Activated CD4-positive, alpha-beta T cell treated with anti-CD3 and anti-CD28 coated beads for 1 hour (primary cell): Measurements from ENCODE around the gene CBX1.
"Not testable (repeated sequence)": the region's sequence is repeated elsewhere in the genome, so short reads cannot be mapped to it uniquely, and the experiment has no call there.

ENCODE experiments used
- DNase-seq: peaks from one replicate; pipeline ENCODE4 v3.0.0-alpha.2; 2020

Gene CBX1

GRCh38 chr17:48122665-48123045 is 21.4 kb upstream of the CBX1 start:
- no peak for DNase-seq

- DNase-seq = no peak
Observed at GRCh38 chr17:48121923-48122664, 20.8 kb upstream of the CBX1 start.

- DNase-seq = peak; percentile 35
Observed at GRCh38 chr17:48113201-48113676, 12.0 kb upstream of the CBX1 start.

- DNase-seq = no peak
Observed at GRCh38 chr17:48111937-48112241, 10.6 kb upstream of the CBX1 start.

GRCh38 chr17:48110761-48111160 is 9.5 kb upstream of the CBX1 start:
- DNase-seq = no peak

- peak; percentile 90 for DNase-seq
Observed at GRCh38 chr17:48107137-48108055, 6.1 kb upstream of the CBX1 start, which contains the start of gene SNX11. Gene SNX11, plus strand, starts transcription at chr17:48107766. Its CDS starts 4,278 bp downstream, at chr17:48112044.

GRCh38 chr17:48106802-48107136 is 5.5 kb upstream of the CBX1 start:
- no peak for DNase-seq

- DNase-seq = no peak
Observed at GRCh38 chr17:48104440-48104839, 3.2 kb upstream of the CBX1 start.

- DNase-seq = no peak
Observed at GRCh38 chr17:48102798-48103715, 1.8 kb upstream of the CBX1 start.

GRCh38 chr17:48102043-48102750 is 919 bp upstream of the CBX1 start:
- DNase-seq = no peak

- no peak for DNase-seq
Observed at GRCh38 chr17:48100591-48101011, 677 bp downstream of the CBX1 start.

GRCh38 chr17:48100160-48100559 is 1.1 kb downstream of the CBX1 start:
- no peak for DNase-seq

GRCh38 chr17:48095611-48096010 is 5.7 kb downstream of the CBX1 start:
- no peak for DNase-seq

- DNase-seq = no peak
Observed at GRCh38 chr17:48093341-48094045, 7.8 kb downstream of the CBX1 start.

- DNase-seq = no peak
Observed at GRCh38 chr17:48084932-48085331, 16.3 kb downstream of the CBX1 start.

- DNase-seq = no peak
Observed at GRCh38 chr17:48081858-48082257, 19.4 kb downstream of the CBX1 start.

- not testable (repeated sequence) for DNase-seq
Observed at GRCh38 chr17:48077152-48077551, 24.1 kb downstream of the CBX1 start.

GRCh38 chr17:48074322-48075081 is 26.8 kb downstream of the CBX1 start:
- peak; percentile 55 for DNase-seq

- DNase-seq = not testable (repeated sequence)
Observed at GRCh38 chr17:48073566-48074094, 27.6 kb downstream of the CBX1 start.

- DNase-seq = not testable (repeated sequence)
Observed at GRCh38 chr17:48072811-48073210, 28.5 kb downstream of the CBX1 start.

GRCh38 chr17:48071654-48072053 is 29.6 kb downstream of the CBX1 start:
- no peak for DNase-seq
